ENCODE results near the gene ERGIC1.

The ERGIC1 gene

GRCh38 chr5:172828911-172829431 lies 5.1 kb upstream of the ERGIC1 start:
- Histone ChIP-seq H3K9me2 (replicated peaks; ENCODE audit: control insufficient read depth, low read length) (no peaks in the 10 kb centered on the region), H3K4me2 (ENCODE audit: low read length) (no peak overlapping the region), H3K4me1 (ENCODE audit: control insufficient read depth, low read length) (peaks cover 9% of the 10 kb centered on the region), H3K27ac (ENCODE audit: low read depth, low read length) (no peak overlapping the region), H3F3A (ENCODE audit: control insufficient read depth, insufficient read depth) (no peaks in the 10 kb centered on the region), H3K36me3 (ENCODE audit: control insufficient read depth, low read length) (no peaks in the 10 kb centered on the region), H4K20me1 (ENCODE audit: control insufficient read depth, insufficient read depth, low read depth, low read length) (no peaks in the 10 kb centered on the region), H3K79me2 (ENCODE audit: control insufficient read depth, low read length) (no peaks in the 10 kb centered on the region), H3K9me3 (ENCODE audit: control insufficient read depth, insufficient read depth, low read length) (peaks cover 14% of the 10 kb centered on the region), H3K4me3 (ENCODE audit: low read length) (no peak overlapping the region), H3K27me3 (ENCODE audit: control insufficient read depth, low read length) (no peaks in the 10 kb centered on the region)
- TF ChIP-seq CTCF (IDR thresholded peaks at IDR 0.05; ENCODE audit: low read depth, low read length, poor library complexity, severe bottlenecking): no peak
- no peak for TF ChIP-seq EZH2phosphoT487 (IDR thresholded peaks at IDR 0.05; ENCODE audit: borderline replicate concordance, low read length)

GRCh38 chr5:172830275-172830799 lies 3.7 kb upstream of the ERGIC1 start:
- TF ChIP-seq EZH2phosphoT487 (IDR thresholded peaks at IDR 0.05; ENCODE audit: borderline replicate concordance, low read length): no peak
- TF ChIP-seq CTCF (IDR thresholded peaks at IDR 0.05; ENCODE audit: low read depth, low read length, poor library complexity, severe bottlenecking): no peak
- Histone ChIP-seq H3K36me3 (ENCODE audit: control insufficient read depth, low read length) (no peaks in the 10 kb centered on the region), H3F3A (ENCODE audit: control insufficient read depth, insufficient read depth) (no peaks in the 10 kb centered on the region), H4K20me1 (ENCODE audit: control insufficient read depth, insufficient read depth, low read depth, low read length) (no peaks in the 10 kb centered on the region), H3K79me2 (ENCODE audit: control insufficient read depth, low read length) (peaks cover 11% of the 10 kb centered on the region), H3K4me1 (ENCODE audit: control insufficient read depth, low read length) (peaks cover 13% of the 10 kb centered on the region), H3K27ac (ENCODE audit: low read depth, low read length) (no peak overlapping the region), H3K9me3 (ENCODE audit: control insufficient read depth, insufficient read depth, low read length) (peaks cover 11% of the 10 kb centered on the region), H3K4me2 (ENCODE audit: low read length) (no peak overlapping the region), H3K4me3 (ENCODE audit: low read length) (no peak overlapping the region), H3K27me3 (ENCODE audit: control insufficient read depth, low read length) (no peaks in the 10 kb centered on the region), H3K9me2 (replicated peaks; ENCODE audit: control insufficient read depth, low read length) (no peaks in the 10 kb centered on the region)

- Histone ChIP-seq H3K4me3 (ENCODE audit: low read length) (no peak overlapping the region), H3K9me3 (ENCODE audit: control insufficient read depth, insufficient read depth, low read length) (peaks cover 4% of the 10 kb centered on the region; the same call in 1 of the 2 replicates), H3K9me2 (replicated peaks; ENCODE audit: control insufficient read depth, low read length) (no peaks in the 10 kb centered on the region), H3K36me3 (ENCODE audit: control insufficient read depth, low read length) (no peaks in the 10 kb centered on the region), H3K4me1 (ENCODE audit: control insufficient read depth, low read length) (peaks cover 21% of the 10 kb centered on the region), H3K27me3 (ENCODE audit: control insufficient read depth, low read length) (no peaks in the 10 kb centered on the region), H4K20me1 (ENCODE audit: control insufficient read depth, insufficient read depth, low read depth, low read length) (no peaks in the 10 kb centered on the region), H3K79me2 (ENCODE audit: control insufficient read depth, low read length) (peaks cover 18% of the 10 kb centered on the region), H3K4me2 (ENCODE audit: low read length) (no peak overlapping the region), H3K27ac (ENCODE audit: low read depth, low read length) (no peak overlapping the region), H3F3A (ENCODE audit: control insufficient read depth, insufficient read depth) (no peaks in the 10 kb centered on the region)
- TF ChIP-seq CTCF (IDR thresholded peaks at IDR 0.05; ENCODE audit: low read depth, low read length, poor library complexity, severe bottlenecking): no peak
- no peak for TF ChIP-seq EZH2phosphoT487 (IDR thresholded peaks at IDR 0.05; ENCODE audit: borderline replicate concordance, low read length)
Observed at GRCh38 chr5:172830876-172831662, 3.0 kb upstream of the ERGIC1 start.
